ENCODE measurements around the gene DAD1. TPM values are rescaled to one million over a fixed set of nuclear protein-coding genes. Genes with fewer than 3 reads are reported as not detected.
A peak's percentile ranks its signal among the peaks of the same experiment; 100 is the strongest.

Gene DAD1
- total RNA-seq, 4 donors from 2014 or later, result 31.4 to 154 (median 141) TPM

DNA sequence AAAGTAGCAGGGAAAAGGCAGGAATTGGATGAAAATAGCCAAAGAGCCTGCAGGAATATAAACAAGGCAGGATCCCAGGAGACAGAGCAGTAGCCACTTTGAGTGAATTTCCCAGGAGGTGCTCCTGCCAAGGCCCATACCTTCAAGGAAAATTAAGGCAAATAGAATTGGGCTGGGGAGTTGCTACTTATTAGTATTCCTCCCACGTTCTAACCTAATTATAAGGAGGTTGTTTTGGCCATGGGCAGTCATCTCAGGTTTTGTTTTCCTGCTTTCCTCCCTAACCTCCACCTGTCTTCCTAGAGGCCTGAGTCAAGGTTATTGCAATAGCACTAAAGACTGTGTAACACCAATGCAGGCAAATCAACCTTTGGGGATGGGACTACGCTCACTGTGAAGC is 73.1 kb downstream of the DAD1 start:
- H3K36me3 ChIP-seq, result no peaks in the 10 kb centered on the region
- WGBS, 2 donors (ENCODE audit: low coverage in 1 of 2), result 65 to 81% methylated on average over 2 of the region's 2 CpGs
- no peak overlapping the region for H3K4me3 ChIP-seq
- no peaks in the 10 kb centered on the region for H3K27me3 ChIP-seq
- TF ChIP-seq POLR2AphosphoS5 (IDR thresholded peaks at IDR 0.05) (no peak), POLR2A (IDR thresholded peaks at IDR 0.05) (no peak), CTCF (IDR thresholded peaks at IDR 0.05) (no peak), EP300 (IDR thresholded peaks at IDR 0.05; ENCODE audit: low read depth) (no peak)
- peaks cover 9 to 41% (median 26%) of the 10 kb centered on the region in 4 donors for H3K4me1 ChIP-seq
- no peaks in the 10 kb centered on the region for H3K9me3 ChIP-seq
- in situ Hi-C loops (cut with MboI; ENCODE audit: low pct_ligation_motif_present in 1 of 4, low pct_unique_long_range_greater_than_20kb in 1 of 4, low sequenced_read_pairs in 3 of 4), result no loop called here
- intact Hi-C loops (cut with DNase I; ENCODE audit: low total_unique reads), result no loop called here
- DNase-seq, result no peak
- H3K27ac ChIP-seq, result peak overlapping the region; percentile 34 to 70 (median 69)

Small RNAs within 50 kb of the gene (small RNA-seq; reads per million reads assigned to genes)
- gene TRAJ1, result 0 reads per million in 4 donors
- gene TRAJ10, result 0 reads per million in 4 donors
- 0 reads per million in 4 donors for gene TRAJ11
- gene TRAJ12, result 0 reads per million in 4 donors
- gene TRAJ13, result 0 reads per million in 4 donors
- gene TRAJ14, result 0 reads per million in 4 donors
- 0 reads per million in 4 donors for gene TRAJ16
- gene TRAJ17, result 0 reads per million in 4 donors
- 0 reads per million in 4 donors for gene TRAJ18
- gene TRAJ19, result 0 reads per million in 4 donors
- 0 reads per million in 4 donors for gene TRAJ2
- 0 reads per million in 4 donors for gene TRAJ20
- gene TRAJ21, result 0 reads per million in 4 donors
- gene TRAJ22, result 0 reads per million in 4 donors
- 0 reads per million in 4 donors for gene TRAJ23
- gene TRAJ24, result 0 reads per million in 4 donors
- 0 reads per million in 4 donors for gene TRAJ25
- 0 reads per million in 4 donors for gene TRAJ26
- 0 reads per million in 4 donors for gene TRAJ27
- 0 reads per million in 4 donors for gene TRAJ28
- 0 reads per million in 4 donors for gene TRAJ3
- gene TRAJ4, result 0 reads per million in 4 donors
- gene TRAJ5, result 0 reads per million in 4 donors
- gene TRAJ6, result 0 reads per million in 4 donors
- 0 reads per million in 4 donors for gene TRAJ7
- gene TRAJ8, result 0 reads per million in 4 donors
- gene TRAJ9, result 0 reads per million in 4 donors

Other genes with a start within 250 kb of the DAD1 start
- 10 to 100 TPM; 17.5 to 41.1 (median 23.1) TPM for gene ABHD4, start 9.1 kb upstream of the DAD1 start, total RNA-seq
- not detected for gene OR6J1, start 55.1 kb upstream of the DAD1 start, total RNA-seq
- 100 to 1,000 TPM in 3 of 4 donors, 10 to 100 TPM in 1; 65.9 to 132 (median 106) TPM for gene OXA1L, start 177.5 kb upstream of the DAD1 start, total RNA-seq
- 10 to 100 TPM in 3 of 4 donors, under 1 TPM in 1; 1.00 to 67.0 (median 33.6) TPM for gene SLC7A7, start 226.2 kb upstream of the DAD1 start, total RNA-seq
- gene MRPL52, start 240.7 kb upstream of the DAD1 start, total RNA-seq, result 10 to 100 TPM in 2 of 4 donors, 1 to 10 TPM in 1, not detected in 1; 7.5 to 44.3 (median 23.8) TPM
- 10 to 100 TPM; 59.5 to 91.6 (median 73.1) TPM for gene MMP14, start 247.4 kb upstream of the DAD1 start, total RNA-seq

All from transverse colon (tissue), 4 donors.